HG02610 (cell line): ENCODE data around the gene CENPQ.

Experiments used
- ATAC-seq: cut with Tn5 transposase; IDR thresholded peaks from one replicate; pipeline ENCODE4 v1.9.1; 2021; ENCODE audit warnings: mild to moderate bottlenecking, moderate library complexity; ENCODE audit not compliant: unreplicated experiment

Gene CENPQ

DNA sequence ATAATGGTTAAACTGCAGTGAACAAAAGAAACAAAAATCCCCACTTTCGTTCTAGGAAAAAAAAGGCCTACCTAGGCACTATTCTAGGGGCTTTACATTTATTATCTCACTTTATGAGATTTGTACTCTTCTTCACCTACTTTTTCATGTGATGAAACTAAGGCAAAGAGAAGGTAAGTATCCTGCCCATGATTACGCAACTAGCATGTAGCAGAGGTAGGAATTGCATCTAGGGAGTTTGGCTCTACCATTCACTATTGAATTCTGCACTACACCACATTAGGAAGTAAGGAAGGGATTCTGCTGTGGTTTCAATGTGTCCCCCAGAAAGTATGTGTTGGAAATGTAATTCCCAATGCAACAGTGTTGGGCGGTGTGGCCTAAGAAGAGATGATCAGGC lies 75.9 kb downstream of the CENPQ start:
- ATAC-seq = no peak

DNA sequence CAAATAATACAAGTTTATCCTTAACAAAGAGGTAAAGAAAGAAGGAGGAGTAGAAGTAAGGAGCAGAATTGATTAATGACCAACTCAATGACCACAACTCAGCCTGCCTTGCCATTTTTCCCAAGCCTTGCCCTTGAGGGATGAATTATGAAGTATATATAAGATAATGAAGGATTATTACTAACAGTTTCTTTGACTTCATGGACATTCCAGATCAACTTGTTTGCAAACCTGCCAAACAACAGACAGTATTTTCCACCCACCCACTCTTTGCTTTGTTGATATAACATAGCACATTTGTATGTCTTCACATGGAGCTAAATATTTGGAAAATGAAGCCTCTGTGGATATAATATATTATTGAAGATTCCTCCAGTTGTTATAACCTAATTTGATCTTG lies 77.4 kb downstream of the CENPQ start:
- ATAC-seq = no peak

DNA sequence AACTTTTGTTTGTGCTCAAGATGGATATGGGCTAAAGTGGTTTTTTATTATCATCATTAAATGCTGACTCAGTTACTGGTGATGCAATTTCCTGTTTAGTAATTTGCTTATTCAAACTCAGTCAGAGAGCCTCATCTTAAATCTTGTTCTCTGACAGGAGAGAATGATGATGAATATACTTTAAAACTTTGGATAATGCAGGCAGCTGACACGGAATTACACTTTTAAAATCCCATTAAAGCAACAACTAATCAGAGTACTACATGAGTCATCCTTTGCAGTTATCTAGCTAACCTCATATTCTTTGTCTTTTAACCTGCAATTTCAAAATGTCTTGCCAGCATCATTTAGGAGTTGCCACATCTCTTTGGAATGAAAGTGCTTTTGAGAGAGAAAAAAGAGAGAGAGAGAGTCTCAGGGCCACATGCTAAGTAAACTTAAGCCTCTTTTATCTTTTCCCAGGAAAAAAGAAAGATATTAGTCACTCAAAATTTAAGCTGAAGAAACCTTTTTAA lies 78.1 kb downstream of the CENPQ start:
- no peak for ATAC-seq

DNA sequence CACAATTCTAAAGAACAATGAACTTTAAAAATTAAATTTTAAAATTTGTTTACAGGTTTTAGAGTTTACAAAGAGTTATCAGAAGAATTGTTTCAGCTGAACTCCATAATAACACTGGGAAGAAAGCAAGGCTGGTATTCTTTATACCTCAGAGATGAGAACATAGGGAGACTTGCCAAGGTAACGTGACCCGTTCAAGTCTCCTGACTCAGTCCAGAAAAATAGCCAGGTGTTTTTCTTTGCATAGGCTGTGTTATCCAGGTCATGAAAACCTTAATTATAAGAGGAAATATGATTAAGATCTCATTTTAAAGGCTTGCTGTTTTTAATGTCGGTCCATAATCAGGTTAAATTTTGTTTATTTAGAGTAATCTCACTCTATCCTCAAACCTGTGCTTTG lies 78.8 kb downstream of the CENPQ start:
- ATAC-seq = no peak
